ENCODE data around the gene TNFRSF6B.

- no peak for TF ChIP-seq POLR2A (IDR thresholded peaks at IDR 0.05)
- no peak for TF ChIP-seq POLR2AphosphoS5 (IDR thresholded peaks at IDR 0.05)
- no peak for TF ChIP-seq CTCF (IDR thresholded peaks at IDR 0.05)
Measured at GRCh38 chr20:63734946-63735858, 38.8 kb downstream of the TNFRSF6B start.

Data from suprapubic skin (tissue), 4 donors.